Measurements from ENCODE around the gene DPP6.

The DPP6 gene

GRCh38 chr7:154877031-154877430 is 824.8 kb downstream of the DPP6 start:
- no peaks in the 10 kb centered on the region for H4K20me1 ChIP-seq (ENCODE audit: insufficient read depth, low read length, poor library complexity, severe bottlenecking)
- H3K27me3 ChIP-seq (ENCODE audit: insufficient read depth, low read length, poor library complexity, severe bottlenecking), result no peaks in the 10 kb centered on the region
- no peaks in the 10 kb centered on the region for H3K36me3 ChIP-seq (ENCODE audit: insufficient read depth, low read length)
- TF ChIP-seq CTCF (conservative IDR thresholded peaks at IDR 0.05; ENCODE audit: low read length) (no peak), EZH2phosphoT487 (IDR thresholded peaks at IDR 0.05; ENCODE audit: borderline replicate concordance) (no peak)
- H3K79me2 ChIP-seq (ENCODE audit: insufficient read depth, low read length), result no peaks in the 10 kb centered on the region
- H3K9ac ChIP-seq (ENCODE audit: low read depth, low read length, poor library complexity, severe bottlenecking), result no peak overlapping the region
- H3K9me2 ChIP-seq (replicated peaks; ENCODE audit: low read depth, low read length), result no peaks in the 10 kb centered on the region
- no peak overlapping the region for H3K4me3 ChIP-seq (ENCODE audit: low read length, poor library complexity, severe bottlenecking)
- H3K9me3 ChIP-seq (ENCODE audit: insufficient read depth, low read depth, low read length), result no peaks in the 10 kb centered on the region
- H3F3A ChIP-seq (ENCODE audit: low read depth), result no peaks in the 10 kb centered on the region
- no peak overlapping the region for H2AFZ ChIP-seq (ENCODE audit: low read length)
- H3K4me2 ChIP-seq (ENCODE audit: low read depth, low read length, poor library complexity, severe bottlenecking), result no peak overlapping the region
- no peaks in the 10 kb centered on the region for H3K4me1 ChIP-seq (ENCODE audit: insufficient read depth, low read length, poor library complexity, severe bottlenecking)

GRCh38 chr7:154879629-154880028 is 827.4 kb downstream of the DPP6 start:
- no peaks in the 10 kb centered on the region for H3K9me2 ChIP-seq (replicated peaks; ENCODE audit: low read depth, low read length)
- no peak overlapping the region for H3K9ac ChIP-seq (ENCODE audit: low read depth, low read length, poor library complexity, severe bottlenecking)
- no peak overlapping the region for H3K4me2 ChIP-seq (ENCODE audit: low read depth, low read length, poor library complexity, severe bottlenecking)
- H2AFZ ChIP-seq (ENCODE audit: low read length), result no peak overlapping the region
- H3K36me3 ChIP-seq (ENCODE audit: insufficient read depth, low read length), result no peaks in the 10 kb centered on the region
- H3K79me2 ChIP-seq (ENCODE audit: insufficient read depth, low read length), result no peaks in the 10 kb centered on the region
- H3K4me1 ChIP-seq (ENCODE audit: insufficient read depth, low read length, poor library complexity, severe bottlenecking), result no peaks in the 10 kb centered on the region
- TF ChIP-seq CTCF (conservative IDR thresholded peaks at IDR 0.05; ENCODE audit: low read length) (no peak), EZH2phosphoT487 (IDR thresholded peaks at IDR 0.05; ENCODE audit: borderline replicate concordance) (no peak)
- H3K27me3 ChIP-seq (ENCODE audit: insufficient read depth, low read length, poor library complexity, severe bottlenecking), result no peaks in the 10 kb centered on the region
- H3F3A ChIP-seq (ENCODE audit: low read depth), result no peaks in the 10 kb centered on the region
- peaks cover 10% of the 10 kb centered on the region; the same call in 1 of the 2 replicates for H3K9me3 ChIP-seq (ENCODE audit: insufficient read depth, low read depth, low read length)
- no peak overlapping the region for H3K4me3 ChIP-seq (ENCODE audit: low read length, poor library complexity, severe bottlenecking)
- no peaks in the 10 kb centered on the region for H4K20me1 ChIP-seq (ENCODE audit: insufficient read depth, low read length, poor library complexity, severe bottlenecking)

GRCh38 chr7:154880513-154880912 is 828.3 kb downstream of the DPP6 start:
- no peaks in the 10 kb centered on the region for H3K4me1 ChIP-seq (ENCODE audit: insufficient read depth, low read length, poor library complexity, severe bottlenecking)
- no peaks in the 10 kb centered on the region for H3K9me2 ChIP-seq (replicated peaks; ENCODE audit: low read depth, low read length)
- H2AFZ ChIP-seq (ENCODE audit: low read length), result no peak overlapping the region
- H3F3A ChIP-seq (ENCODE audit: low read depth), result no peaks in the 10 kb centered on the region
- no peak overlapping the region for H3K9ac ChIP-seq (ENCODE audit: low read depth, low read length, poor library complexity, severe bottlenecking)
- peaks cover 11% of the 10 kb centered on the region; the same call in 1 of the 2 replicates for H3K9me3 ChIP-seq (ENCODE audit: insufficient read depth, low read depth, low read length)
- TF ChIP-seq EZH2phosphoT487 (IDR thresholded peaks at IDR 0.05; ENCODE audit: borderline replicate concordance) (no peak), CTCF (conservative IDR thresholded peaks at IDR 0.05; ENCODE audit: low read length) (no peak)
- no peaks in the 10 kb centered on the region for H3K79me2 ChIP-seq (ENCODE audit: insufficient read depth, low read length)
- H3K4me2 ChIP-seq (ENCODE audit: low read depth, low read length, poor library complexity, severe bottlenecking), result no peak overlapping the region
- no peaks in the 10 kb centered on the region for H4K20me1 ChIP-seq (ENCODE audit: insufficient read depth, low read length, poor library complexity, severe bottlenecking)
- no peak overlapping the region for H3K4me3 ChIP-seq (ENCODE audit: low read length, poor library complexity, severe bottlenecking)
- no peaks in the 10 kb centered on the region for H3K36me3 ChIP-seq (ENCODE audit: insufficient read depth, low read length)
- H3K27me3 ChIP-seq (ENCODE audit: insufficient read depth, low read length, poor library complexity, severe bottlenecking), result no peaks in the 10 kb centered on the region

Measured in Loucy (cell line).